ENCODE measurements around the gene RAB41.
"Not testable (repeated sequence)": the region's sequence is repeated elsewhere in the genome, so short reads cannot be mapped to it uniquely, and the experiment has no call there.

Gene RAB41

GRCh38 chrX:70281951-70282350, at the start of gene RAB41:
Gene RAB41, plus strand, starts transcription at chrX:70282172. Its CDS starts 46 bp downstream, at chrX:70282218.
- no peak for DNase-seq

DNA sequence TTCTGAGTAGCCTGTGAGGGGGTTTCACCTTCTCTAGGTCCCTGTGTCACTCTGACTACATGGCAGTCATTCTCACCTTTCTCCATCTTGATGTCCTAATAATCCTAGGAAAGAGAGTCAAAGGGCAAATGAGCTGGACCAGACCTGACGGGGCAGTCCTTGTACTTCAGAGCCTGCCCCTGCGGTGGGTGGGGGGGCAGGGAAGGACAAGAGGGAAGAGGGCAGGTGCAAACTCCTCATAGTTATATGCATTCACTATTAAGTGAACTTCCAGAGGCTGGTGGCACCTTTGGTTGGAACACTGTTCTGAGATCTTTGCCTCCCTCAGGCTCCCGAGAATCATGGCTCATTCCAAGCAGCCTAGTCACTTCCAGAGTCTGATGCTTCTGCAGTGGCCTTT, 47.6 kb upstream of the RAB41 start, which contains the start of gene AWAT1:
Gene AWAT1 (plus strand): TSS at position 301 of the 400 bp plus-strand sequence. CDS start 41 bp downstream, at position 342.
- no peak for DNase-seq

GRCh38 chrX:70240751-70241150, 41.2 kb upstream of the RAB41 start:
- no peak for DNase-seq

DNA sequence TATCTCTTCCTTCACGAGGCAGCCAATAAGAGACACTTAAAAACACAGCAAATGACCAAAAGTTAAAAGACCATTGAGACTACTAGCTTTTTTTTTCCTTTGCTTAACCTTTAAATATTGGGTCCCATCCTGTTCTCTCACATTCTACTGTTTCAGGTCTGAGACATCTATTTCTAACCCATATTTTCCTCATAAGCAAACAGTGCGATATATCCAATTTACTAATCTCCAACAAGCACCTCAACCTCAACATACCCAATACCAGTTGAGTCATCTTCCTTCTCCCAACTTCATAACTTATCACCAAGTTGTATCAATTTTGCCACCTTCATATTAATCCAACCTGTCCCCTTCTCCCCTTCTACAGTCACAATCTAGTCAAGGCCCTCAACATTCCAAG, 40.5 kb upstream of the RAB41 start:
- DNase-seq = no peak

DNA sequence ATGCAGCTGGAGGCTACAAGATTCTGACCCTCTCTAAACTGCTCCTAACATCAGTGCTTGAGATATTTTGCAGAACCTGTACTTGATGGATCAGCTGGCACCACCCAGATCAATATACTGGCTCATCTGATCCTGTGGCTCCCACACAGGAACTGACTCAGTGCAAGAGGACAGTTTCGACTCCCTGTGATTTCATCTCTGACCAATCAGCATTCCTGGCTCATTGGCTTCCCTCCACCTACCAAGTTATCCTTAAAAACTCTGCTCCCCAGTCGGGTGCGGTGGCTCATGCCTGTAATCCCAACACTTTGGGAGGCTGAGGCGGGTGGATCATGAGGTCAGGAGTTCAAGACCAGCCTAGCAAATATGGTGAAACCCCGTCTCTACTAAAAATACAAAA, 38.4 kb upstream of the RAB41 start:
- DNase-seq = not testable (repeated sequence)

- DNase-seq = no peak
Observed at GRCh38 chrX:70244881-70245280, 37.1 kb upstream of the RAB41 start.

DNA sequence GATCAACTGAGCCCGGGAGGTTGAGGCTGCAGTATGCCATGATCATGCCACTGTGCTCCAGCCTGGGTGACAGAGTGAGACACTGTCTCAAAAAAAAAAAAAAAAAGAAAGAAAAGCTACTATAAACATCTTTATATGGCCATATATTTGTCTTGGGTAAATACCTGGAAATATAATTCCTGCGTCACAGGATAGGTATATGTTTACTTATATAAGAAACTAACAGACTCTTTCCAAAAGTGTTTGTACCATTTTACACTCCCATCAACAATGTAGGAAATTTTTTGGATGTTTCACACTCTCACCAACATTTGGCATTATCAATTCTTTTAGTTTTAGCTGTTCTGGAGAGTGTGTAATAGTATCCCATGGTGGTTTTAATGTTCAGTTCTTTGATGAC, 34.7 kb upstream of the RAB41 start:
- DNase-seq = no peak

- DNase-seq = no peak
Observed at GRCh38 chrX:70252491-70252890, 29.5 kb upstream of the RAB41 start.

- no peak for DNase-seq
Observed at GRCh38 chrX:70253377-70254062, 28.5 kb upstream of the RAB41 start.

GRCh38 chrX:70254063-70254400, 27.9 kb upstream of the RAB41 start:
- no peak for DNase-seq

- no peak for DNase-seq
Observed at GRCh38 chrX:70254909-70255308, 27.1 kb upstream of the RAB41 start.

DNA sequence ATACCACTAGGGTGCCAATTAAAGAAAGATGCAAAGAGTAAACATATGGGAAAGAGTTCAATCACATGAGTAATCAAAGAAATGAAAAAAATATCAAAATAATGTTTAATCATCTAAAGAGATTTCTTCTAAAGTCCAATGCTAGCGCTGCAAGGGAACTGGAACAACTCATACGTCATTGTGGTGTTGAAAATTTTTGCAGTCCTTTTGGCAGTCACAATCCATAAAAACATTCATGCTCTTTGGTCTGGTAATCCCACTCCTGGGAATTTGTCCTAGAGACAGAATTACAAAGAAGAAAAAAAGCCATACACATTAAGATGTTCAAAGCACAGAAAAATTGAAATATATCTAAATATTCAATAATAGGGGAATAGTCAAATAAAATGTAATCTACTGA, 26.5 kb upstream of the RAB41 start:
- no peak for DNase-seq

- DNase-seq = no peak
Observed at GRCh38 chrX:70257423-70258288, 24.3 kb upstream of the RAB41 start.

GRCh38 chrX:70260104-70260503, 21.9 kb upstream of the RAB41 start, which contains the start of gene P2RY4:
Gene P2RY4, minus strand, starts transcription at chrX:70260204. Its CDS starts 580 bp downstream, at chrX:70259624.
- no peak for DNase-seq

DNA sequence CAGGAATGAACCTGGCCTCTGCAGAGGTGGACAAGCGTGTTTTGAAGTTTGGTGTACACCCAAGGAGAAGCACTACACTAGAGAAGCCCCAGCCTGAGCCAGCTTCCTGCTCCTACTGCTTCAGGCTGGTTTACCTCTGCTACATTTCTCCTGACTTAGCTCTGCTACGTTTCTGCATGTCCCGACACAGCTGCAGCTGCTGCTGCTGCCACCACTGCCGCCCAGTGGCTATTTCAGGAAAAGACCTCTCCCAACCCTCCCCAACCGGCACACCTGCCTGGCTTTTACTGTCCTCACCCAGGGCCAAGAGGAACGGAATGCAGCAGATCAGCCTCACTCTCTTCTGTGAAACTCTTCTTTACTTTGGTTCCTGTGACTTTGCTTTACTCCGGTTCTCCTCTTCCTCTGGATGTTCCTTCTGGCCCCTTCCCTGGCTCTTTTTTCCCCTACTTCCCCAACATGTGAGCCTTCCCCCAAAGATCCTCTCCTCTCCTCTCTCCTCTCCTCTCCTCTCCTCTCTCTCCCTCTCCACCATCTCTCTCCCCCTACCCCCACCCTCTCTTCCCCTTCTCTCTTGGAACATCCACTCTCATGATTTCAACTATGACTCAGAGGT, 18.9 kb upstream of the RAB41 start:
- peak; percentile 8 for DNase-seq

GRCh38 chrX:70264784-70265183, 17.2 kb upstream of the RAB41 start:
- DNase-seq = no peak

GRCh38 chrX:70268034-70268433, 13.9 kb upstream of the RAB41 start, which contains the start of gene ARR3:
Gene ARR3, plus strand, starts transcription at chrX:70268334. Its CDS starts 1,052 bp downstream, at chrX:70269386.
- no peak for DNase-seq

GRCh38 chrX:70274029-70274428, 7.9 kb upstream of the RAB41 start:
- not testable (repeated sequence) for DNase-seq

DNA sequence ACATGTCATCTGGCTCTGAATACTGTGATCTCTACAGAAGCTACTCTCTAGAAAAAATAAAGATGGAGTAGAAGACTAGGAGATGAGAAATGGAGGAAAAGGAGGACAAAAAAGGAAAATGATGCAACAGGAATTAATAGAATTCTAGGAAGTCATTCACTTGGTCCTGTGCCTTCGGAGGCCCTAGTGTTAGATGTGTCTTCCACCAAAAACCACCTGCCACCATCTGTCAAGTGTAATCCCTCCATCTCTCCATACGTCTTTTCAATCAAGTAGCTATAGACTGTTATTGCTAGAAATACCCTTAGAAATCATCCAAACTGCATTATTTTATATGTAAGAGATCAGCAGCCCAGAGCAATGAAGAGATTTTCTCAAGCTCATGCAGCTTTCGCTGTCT, 2.9 kb upstream of the RAB41 start:
- DNase-seq = no peak

- DNase-seq = no peak
Observed at GRCh38 chrX:70280573-70280972, 1.4 kb upstream of the RAB41 start.

GRCh38 chrX:70289168-70289792, 7.3 kb downstream of the RAB41 start:
- no peak for DNase-seq

DNA sequence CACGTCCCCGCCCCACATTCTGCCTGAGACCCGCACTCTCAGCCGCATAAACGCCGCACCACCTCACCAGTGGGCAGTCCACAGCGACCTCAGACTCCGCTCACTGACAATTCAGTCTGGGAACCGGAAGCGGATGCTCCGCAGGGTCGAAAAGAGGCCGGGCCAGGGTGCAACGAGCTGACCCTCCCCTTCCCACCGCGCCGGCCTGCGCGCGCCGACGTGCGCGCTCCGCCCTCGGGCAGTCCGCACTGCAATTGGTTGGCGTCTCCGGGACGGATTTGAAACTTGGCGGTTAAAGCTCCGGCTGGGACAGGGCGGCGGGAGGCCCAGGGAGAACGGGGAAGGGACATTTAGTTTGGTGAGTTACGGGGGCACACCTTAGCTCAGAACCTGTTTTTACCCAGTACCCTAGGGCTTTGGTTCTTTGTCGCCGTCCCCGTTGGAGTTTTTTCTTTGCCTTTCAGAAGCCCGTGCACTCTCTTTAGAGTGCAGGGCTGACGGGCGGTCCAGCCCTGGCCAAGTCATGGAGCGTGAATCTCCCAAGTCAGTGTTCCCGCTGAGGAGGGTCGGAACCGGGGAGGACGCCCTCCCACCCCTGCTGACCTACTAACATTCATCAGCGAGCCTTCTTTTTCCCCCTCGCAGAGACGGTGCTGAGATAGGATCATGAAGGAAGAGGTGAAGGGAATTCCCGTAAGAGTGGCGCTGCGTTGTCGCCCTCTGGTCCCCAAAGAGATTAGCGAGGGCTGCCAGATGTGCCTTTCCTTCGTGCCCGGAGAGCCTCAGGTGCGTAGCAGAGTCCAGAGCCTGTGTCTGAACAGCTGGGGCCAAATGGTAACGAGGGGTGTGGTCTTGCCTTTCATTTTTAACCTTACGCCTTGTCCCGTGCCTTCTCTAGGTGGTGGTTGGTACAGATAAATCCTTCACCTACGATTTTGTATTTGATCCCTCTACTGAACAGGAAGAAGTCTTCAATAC, 8.1 kb downstream of the RAB41 start, which contains the start of the genes KIF4A and PDZD11:
Gene KIF4A (plus strand): TSS at position 312 of the 978 bp plus-strand sequence. CDS start 355 bp downstream, at position 667.
Gene PDZD11 (minus strand): TSS at position 135 of the 978 bp plus-strand sequence. CDS start 586 bp downstream, outside the sequence.
- peak; percentile 43 for DNase-seq
